Esophagus muscularis mucosa (tissue), 4 donors: ENCODE measurements around the gene ANKRD44. TPM values are rescaled to one million over a fixed set of nuclear protein-coding genes. Genes with fewer than 3 reads are reported as not detected.
A peak's percentile ranks its signal among the peaks of the same experiment; 100 is the strongest.

Experiments used
- DNase-seq: peaks from one replicate; pipeline ENCODE4 v3.0.0-alpha.2; 2017; ENCODE audit errors: extremely low spot score
- H3K27ac ChIP-seq, 4 donors: fragments of 200-600 bp; sonication (generic); replicated peaks in 1 of 4; 1 replicate in 3 of 4; 2 replicates in 1 of 4; pipeline ENCODE4 v1.5.1; 2016 to 2019; ENCODE audit warnings: mild to moderate bottlenecking in 1 of 4
- H3K27me3 ChIP-seq, 4 donors: fragments of 200-600 bp; sonication (generic); one replicate each; pipeline versions ENCODE4 v1.5.1 to v1.6.0; 2016 to 2019
- H3K36me3 ChIP-seq, 4 donors: fragments of 200-600 bp; sonication (generic); one replicate each; pipeline ENCODE4 v1.5.1; 2016 to 2019
- H3K4me1 ChIP-seq, 4 donors: fragments of 200-600 bp; sonication (generic); one replicate each; pipeline ENCODE4 v1.5.1; 2016 to 2019
- H3K4me3 ChIP-seq, 4 donors: fragments of 200-600 bp; sonication (generic); 1 replicate in 2 of 4; 2 replicates in 2 of 4; pipeline ENCODE4 v1.5.1; 2016 to 2019; ENCODE audit warnings: mild to moderate bottlenecking in 4 of 4, moderate library complexity in 1 of 4
- H3K9me3 ChIP-seq, 4 donors: fragments of 200-600 bp; sonication (generic); 1 replicate in 3 of 4; 2 replicates in 1 of 4; pipeline ENCODE4 v1.5.1; 2016 to 2019
- CTCF ChIP-seq, 3 experiments: fragments of 200-600 bp in 2 of 3; fragments of 450-650 bp in 1 of 3; sonication (generic) in 2 of 3; IDR thresholded peaks; one replicate each; pipeline ENCODE4 v1.5.1; 2017 to 2019; ENCODE audit warnings: antibody characterized with exemption in 3 of 3, mild to moderate bottlenecking in 2 of 3, moderate library complexity in 1 of 3
- EP300 ChIP-seq: sonication (generic); formaldehyde crosslinking; IDR thresholded peaks from one replicate; pipeline ENCODE4 v1.6.1; 2017; ENCODE audit warnings: antibody characterized with exemption
- POLR2A ChIP-seq: fragments of 450-650 bp; IDR thresholded peaks from one replicate; pipeline ENCODE4 v1.6.1; 2017; ENCODE audit warnings: antibody characterized with exemption, moderate library complexity, mild to moderate bottlenecking, low read depth
- POLR2AphosphoS5 ChIP-seq, 2 donors: sonication (generic); formaldehyde crosslinking; IDR thresholded peaks; one replicate each; pipeline ENCODE4 v1.6.1; 2017; ENCODE audit warnings: antibody characterized with exemption in 2 of 2
- WGBS: methylation state at CpG from one replicate; pipeline ENCODE4 v1.1.5; 2018; 5-methylcytosine and 5-hydroxymethylcytosine counted together
- intact Hi-C: fragments of 100-400 bp; cut with DNase I; formaldehyde crosslinking; loops from one replicate; pipeline ENCODE4 v1.15.1; 2023
- total RNA-seq, 4 donors: library from RNA; depleted of rRNA; stranded (reverse); fragments of >200 nt; gene quantifications; one replicate each; pipeline versions ENCODE4 v1.1.0 to v1.2.1, GENCODE V29; 2016

ANKRD44 gene
- total RNA-seq, 4 donors from 2014 or later = 41.4 to 76.6 (median 48.1) TPM

- TF ChIP-seq EP300 (no peak), CTCF (IDR thresholded peaks at IDR 0.05) (no peak), POLR2A (no peak), POLR2AphosphoS5 (IDR thresholded peaks at IDR 0.05) (no peak)
- Histone ChIP-seq H3K27ac (peak overlapping the region in 2 of 4 donors; percentile 8 to 18), H3K27me3 (no peaks in the 10 kb centered on the region), H3K4me3 (no peak overlapping the region), H3K4me1 (peaks cover 0 to 35% (median 27%) of the 10 kb centered on the region in 4 donors), H3K9me3 (no peaks in the 10 kb centered on the region), H3K36me3 (no peaks in the 10 kb centered on the region)
- DNase-seq = no peak
- WGBS = 90% methylated on average over 4 of the region's 4 CpGs
- intact Hi-C loops = no loop called here
These were observed 165.0 kb downstream of the ANKRD44 start for GRCh38 chr2:197145471-197146056.

- no peak for TF ChIP-seq EP300
- TF ChIP-seq POLR2AphosphoS5 (IDR thresholded peaks at IDR 0.05) = no peak
- TF ChIP-seq POLR2A = no peak
- TF ChIP-seq CTCF (IDR thresholded peaks at IDR 0.05) = no peak
- Histone ChIP-seq H3K36me3 (no peaks in the 10 kb centered on the region), H3K4me1 (peaks cover 0 to 35% (median 27%) of the 10 kb centered on the region in 4 donors), H3K9me3 (no peaks in the 10 kb centered on the region), H3K27ac (peak overlapping the region in 3 of 4 donors; percentile 35 to 55 (median 48)), H3K27me3 (no peaks in the 10 kb centered on the region), H3K4me3 (no peak overlapping the region)
- no peak for DNase-seq
- intact Hi-C loops = no loop called here
- 50% methylated on average over 1 of the region's 1 CpG for WGBS
These were observed 166.4 kb downstream of the ANKRD44 start for GRCh38 chr2:197144183-197144582.

GRCh38 chr2:197141702-197142473, 168.7 kb downstream of the ANKRD44 start:
- Histone ChIP-seq H3K36me3 (no peaks in the 10 kb centered on the region), H3K27ac (no peak overlapping the region), H3K9me3 (no peaks in the 10 kb centered on the region), H3K27me3 (no peaks in the 10 kb centered on the region), H3K4me1 (peaks cover 0 to 48% (median 44%) of the 10 kb centered on the region in 4 donors), H3K4me3 (no peak overlapping the region)
- intact Hi-C loops = no loop called here
- DNase-seq = no peak
- WGBS = 46% methylated on average over 2 of the region's 2 CpGs
- TF ChIP-seq POLR2A (no peak), POLR2AphosphoS5 (IDR thresholded peaks at IDR 0.05) (no peak), EP300 (no peak), CTCF (IDR thresholded peaks at IDR 0.05) (no peak)

GRCh38 chr2:197140045-197140444, 170.5 kb downstream of the ANKRD44 start:
- Histone ChIP-seq H3K4me1 (peaks cover 0 to 52% (median 41%) of the 10 kb centered on the region in 4 donors), H3K9me3 (no peaks in the 10 kb centered on the region), H3K4me3 (no peak overlapping the region), H3K27ac (no peak overlapping the region), H3K36me3 (peaks cover 0 to 6% (median 0%) of the 10 kb centered on the region in 4 donors), H3K27me3 (no peaks in the 10 kb centered on the region)
- TF ChIP-seq CTCF (IDR thresholded peaks at IDR 0.05) (no peak), EP300 (no peak), POLR2AphosphoS5 (IDR thresholded peaks at IDR 0.05) (no peak), POLR2A (no peak)
- intact Hi-C loops = no loop called here
- DNase-seq = no peak
- WGBS = 100% methylated on average over 1 of the region's 1 CpG
